Stimulated activated naive CD4-positive, alpha-beta T cell (primary cell): Measurements from ENCODE around the gene BLOC1S5.
"Not testable (repeated sequence)": the region's sequence is repeated elsewhere in the genome, so short reads cannot be mapped to it uniquely, and the experiment has no call there.

Experiments
- DNase-seq, 6 experiments: peaks; one replicate each; lab custom pipeline; 2025; lab: John Stamatoyannopoulos, UW

Gene BLOC1S5

DNA sequence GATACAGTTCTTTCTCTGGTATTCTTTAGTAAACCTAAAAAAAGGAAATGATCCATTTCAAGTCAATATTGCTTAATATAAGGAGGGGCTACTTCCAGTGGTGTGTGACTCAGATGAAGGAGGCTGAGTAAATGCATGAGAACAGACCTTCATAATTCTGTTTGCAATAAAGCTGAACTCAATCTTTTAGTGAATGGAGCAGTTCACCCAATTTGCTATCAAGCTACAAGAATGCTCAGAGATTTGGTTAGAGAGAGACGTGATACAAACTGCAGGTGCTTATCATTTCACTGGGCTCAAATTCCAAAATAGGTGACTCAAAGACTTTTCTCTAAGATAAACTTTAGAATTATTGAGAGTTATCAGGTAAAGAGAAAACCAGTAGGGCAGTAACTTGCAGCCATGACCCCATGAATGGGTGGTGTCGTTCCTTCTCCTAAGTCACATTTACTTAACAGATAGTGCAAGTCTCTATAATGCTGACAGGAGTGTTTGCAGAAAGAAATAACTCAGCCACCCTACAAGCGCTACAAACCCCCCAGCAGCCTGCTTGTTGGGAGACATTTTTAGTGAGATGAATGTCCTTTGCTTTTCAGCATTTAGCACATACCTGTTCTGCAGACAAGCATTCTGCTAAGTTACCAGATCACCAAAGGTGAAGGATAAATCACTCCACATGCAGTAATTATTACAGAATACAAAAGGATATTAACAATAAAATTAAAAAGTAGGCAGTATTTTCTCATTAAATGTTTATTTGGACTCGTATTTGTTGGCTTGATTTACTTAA is 16.4 kb upstream of the BLOC1S5 start:
- no peak for DNase-seq

DNA sequence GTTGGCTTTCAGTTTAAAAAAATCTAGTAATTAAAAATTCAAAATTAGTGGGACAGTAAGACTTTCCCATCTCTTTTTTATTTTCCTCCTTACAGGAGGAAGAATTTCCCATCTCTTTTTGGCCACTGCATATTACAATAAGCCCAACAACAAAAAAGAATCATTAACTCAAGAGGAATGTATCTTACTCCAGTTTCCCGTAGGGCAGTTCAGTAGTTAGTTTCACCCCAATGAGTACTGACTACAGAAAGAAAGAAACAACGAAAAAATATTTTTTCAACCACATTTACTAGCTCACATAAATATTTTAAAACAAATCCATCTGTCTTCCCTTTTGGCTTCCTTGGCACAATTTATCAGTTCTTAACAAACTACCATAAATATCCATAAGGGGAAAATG is 14.9 kb upstream of the BLOC1S5 start:
- DNase-seq, result no peak

DNA sequence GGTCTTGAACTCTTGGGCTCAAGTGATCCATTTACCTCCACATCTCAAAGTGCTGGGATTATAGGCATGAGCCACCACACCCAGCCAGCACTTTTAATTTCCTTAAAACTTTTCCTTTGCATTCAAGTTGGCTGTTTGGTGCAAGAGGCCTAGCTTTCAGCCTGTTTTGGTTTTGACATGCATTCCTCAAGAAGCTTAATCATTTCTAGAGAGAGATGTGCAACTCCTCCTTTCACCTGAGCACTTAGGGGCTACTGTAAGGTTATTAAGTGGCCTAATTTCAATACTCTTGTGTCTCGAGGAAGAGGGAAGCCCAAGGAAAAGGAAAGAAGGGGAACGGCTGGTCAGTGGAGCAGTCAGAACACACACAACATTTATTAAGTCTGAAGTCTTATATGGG is 13.8 kb upstream of the BLOC1S5 start:
- no peak for DNase-seq

DNA sequence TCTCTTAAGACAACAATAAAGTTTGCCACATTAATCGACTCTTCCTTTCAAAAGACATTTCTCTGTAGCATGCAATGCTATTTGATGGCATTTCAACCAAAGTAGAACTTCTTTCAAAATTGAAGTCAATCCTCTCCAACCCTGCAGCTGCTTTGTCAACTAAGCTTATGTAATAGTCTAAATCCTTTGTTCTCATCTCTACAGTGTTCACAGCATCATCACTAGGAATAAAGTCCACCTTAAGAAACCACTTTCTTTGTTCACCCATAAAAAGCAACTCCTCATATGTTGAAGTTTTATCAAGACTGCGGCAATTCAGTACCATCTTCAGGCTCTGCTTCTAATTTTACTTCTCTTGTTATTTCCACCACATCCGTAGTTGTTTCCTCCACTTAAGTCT is 11.5 kb upstream of the BLOC1S5 start:
- DNase-seq, result peak in 3 of 6 experiments; percentile 26 to 51 (median 42)

DNA sequence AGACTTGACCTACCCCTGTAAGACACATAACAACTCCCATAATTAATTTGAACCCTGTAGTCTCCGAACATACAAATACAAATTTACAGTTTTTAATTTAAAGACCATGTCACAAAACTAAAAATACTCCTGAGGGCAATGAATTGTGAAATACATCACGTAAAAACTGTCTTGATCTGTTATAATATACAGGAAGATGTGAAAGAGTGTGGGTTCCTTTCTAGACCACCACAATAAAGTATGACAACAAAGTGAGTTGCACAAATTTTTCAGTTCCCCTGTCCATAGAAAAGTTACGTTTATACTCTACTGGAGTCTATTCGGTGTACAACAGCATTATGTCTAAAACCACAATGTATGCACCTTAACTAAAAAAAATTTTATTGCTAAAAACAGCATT is 11.0 kb upstream of the BLOC1S5 start:
- DNase-seq, result no peak

DNA sequence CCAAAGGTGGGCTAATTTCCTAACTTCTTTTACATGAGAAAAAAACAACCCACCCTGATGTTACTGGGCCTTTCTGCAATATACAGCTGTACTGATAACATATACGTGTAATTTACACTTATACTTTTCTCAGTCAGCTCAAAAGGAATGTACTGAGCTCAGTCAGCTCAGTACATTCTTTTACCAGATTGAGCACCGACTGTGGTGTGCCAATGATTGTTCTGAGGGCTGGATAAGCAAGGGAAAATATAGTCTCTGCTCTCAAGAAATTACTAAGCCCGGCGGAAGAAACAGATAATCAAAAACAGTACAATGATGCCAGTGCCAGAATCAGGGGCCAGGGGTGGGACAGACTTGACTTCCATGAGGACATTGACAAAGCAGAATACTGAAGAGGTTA is 10.0 kb upstream of the BLOC1S5 start:
- no peak for DNase-seq

DNA sequence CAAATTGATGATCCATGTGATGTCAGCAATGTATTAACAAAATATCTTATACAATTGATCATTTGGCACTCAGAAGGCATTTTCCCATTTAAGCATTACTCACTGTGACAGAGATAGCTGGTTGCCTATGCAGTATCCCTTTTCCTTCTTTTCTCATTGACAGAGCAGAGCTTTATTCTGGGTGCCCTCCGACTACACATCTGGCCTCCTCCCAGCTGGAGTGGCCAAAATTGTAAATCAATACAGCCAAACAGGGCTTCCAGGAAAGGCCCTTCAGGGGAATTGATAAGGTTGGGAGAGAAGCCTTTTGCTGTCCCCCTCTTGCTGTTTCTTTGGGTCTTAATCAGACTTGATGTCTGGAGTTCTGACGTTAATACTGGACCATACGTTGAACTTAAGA is 9.6 kb upstream of the BLOC1S5 start:
- no peak for DNase-seq

DNA sequence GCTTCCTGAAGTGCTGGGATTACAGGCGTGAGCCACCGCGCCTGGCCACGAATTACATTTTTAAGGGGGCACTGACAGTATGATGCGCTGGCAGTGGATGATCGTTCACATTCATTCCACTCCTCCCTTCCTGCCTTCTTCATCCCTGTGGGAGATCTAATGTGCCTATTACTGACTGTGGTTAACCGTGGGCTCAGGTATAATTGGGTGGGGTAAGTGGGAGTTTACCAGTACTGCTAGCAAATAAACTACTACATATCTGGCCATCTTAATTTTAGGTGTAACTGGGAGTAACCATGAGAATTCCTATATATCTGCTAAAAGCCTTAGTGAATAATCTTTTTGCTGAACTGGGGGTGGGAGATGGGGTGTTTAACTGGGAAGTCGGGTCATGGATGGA is 6.5 kb upstream of the BLOC1S5 start:
- no peak for DNase-seq

DNA sequence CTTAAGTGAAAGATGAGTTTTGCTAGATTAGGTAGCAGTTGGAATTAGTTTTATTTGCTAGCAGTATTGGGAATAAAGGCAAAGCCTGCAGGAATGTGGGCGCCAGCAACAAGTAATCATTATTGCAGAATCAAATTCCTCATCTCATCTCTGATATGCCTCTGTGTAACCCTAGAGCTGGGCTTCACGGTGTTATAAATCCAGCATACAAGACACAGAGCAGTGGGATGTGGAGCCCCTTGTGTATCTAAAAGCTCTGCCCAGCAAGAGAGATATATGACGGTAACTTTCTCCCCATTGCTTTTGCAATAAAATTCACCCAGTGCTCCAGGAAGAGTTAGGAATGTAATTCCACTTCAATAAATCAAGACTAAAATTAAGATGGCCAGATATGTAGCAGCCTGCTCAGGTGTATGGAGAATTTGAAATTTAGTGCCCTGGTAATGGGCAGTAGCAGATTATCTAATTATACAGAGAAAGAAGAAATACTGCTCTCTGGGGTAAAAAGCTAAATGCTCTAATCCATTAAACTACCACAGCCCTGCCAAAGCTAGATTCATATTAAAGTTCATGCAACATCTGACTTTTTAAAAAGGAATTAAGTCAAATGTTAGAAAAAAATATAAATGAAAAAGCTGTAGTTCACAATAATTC is 5.6 kb upstream of the BLOC1S5 start:
- DNase-seq, result no peak

DNA sequence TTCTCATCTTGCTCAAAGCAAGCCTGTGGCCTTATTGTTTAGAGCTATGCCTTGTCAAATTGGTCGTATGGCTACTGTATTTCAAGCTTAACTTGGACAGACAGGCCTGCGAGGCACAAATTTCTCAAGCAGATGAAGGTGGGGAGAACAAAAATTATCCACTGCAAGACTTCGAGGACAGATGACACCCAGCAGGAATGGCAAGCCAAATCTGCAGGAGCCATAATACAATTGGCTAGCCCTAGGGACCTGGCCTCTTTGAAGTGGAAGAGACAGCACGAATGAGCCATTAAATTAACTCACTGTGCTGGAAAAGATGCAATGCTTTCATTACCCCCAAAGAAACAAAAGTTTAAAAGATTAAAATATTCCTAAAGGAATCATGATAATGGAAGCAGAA is 5.0 kb upstream of the BLOC1S5 start:
- DNase-seq, result no peak

DNA sequence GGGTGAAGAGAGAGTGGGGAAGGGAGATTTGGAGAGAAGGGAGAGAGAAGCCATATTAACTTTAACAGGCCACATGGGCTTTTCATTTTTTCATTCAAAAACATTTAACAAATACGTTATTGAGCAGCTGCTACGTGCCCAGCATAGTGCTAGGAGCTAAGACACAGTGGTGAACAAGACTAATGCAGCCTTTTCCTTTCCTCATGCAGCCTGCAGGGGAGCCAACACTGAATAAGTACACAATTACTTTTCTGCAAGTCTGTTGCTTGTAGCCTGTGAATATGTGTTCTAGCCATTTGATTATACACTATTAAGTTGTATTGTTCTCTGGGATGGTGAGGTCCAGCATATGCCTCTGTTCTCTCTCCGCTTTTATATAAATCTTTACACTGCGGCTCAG is 1.9 kb upstream of the BLOC1S5 start:
- no peak for DNase-seq

DNA sequence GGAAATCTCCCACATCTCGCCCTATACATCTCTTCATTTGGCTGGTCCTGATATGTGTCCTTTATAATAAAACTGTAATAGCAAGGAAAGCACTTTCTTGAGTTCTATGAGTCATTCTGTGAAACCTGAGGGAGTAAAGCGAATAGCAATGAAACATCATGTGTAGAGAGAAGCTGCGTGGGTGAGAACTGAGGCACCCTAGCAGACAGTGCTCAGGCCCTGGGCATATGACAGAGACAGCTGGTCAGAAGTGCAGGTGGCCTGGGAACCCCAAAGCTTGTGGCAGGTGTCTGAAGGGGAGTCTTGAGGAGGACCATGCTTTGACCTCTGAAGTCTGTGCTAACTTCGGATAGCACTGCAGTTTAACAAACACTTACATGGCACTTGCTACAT is 1.3 kb upstream of the BLOC1S5 start:
- no peak for DNase-seq

DNA sequence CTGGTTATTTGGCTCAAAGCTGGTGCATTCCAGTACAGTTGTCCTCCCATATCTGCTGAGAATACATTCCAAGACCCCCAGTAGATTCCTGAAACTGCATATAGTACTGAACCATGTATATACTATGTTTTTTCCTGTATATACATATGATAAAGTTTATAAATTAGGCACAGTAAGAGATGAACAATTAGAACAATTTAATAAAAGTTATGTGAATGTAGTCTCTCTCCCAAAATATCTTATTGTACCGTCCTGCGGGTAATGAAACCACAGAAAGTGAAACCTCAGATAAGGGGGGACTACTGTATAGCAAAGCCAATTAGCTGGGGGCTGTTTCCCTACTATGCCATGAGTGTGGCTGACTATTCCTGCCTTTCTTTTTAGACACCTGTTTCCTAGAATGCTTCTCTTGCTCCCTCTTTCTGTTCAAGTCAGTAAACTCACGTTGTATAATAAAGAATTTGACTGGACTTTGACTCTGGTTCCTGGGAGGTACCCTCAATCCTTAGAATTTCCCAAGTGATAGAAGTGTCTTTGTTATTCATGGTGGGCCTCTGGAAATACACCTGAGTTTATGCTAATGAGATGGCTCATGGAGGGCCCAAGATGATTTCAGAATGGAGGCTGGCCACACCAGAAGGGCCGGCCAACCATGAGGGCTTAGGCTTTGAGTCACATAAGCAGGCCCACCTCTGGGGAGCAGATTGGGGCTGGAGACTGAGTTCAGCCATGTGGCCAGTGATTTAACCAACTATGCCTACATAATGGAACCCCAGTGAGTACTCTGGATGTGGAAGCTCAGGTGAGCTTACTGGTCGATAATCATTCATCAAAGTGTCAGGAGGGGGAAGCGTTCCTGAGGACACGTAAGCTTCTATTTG is 689 bp upstream of the BLOC1S5 start:
- DNase-seq, result no peak

DNA sequence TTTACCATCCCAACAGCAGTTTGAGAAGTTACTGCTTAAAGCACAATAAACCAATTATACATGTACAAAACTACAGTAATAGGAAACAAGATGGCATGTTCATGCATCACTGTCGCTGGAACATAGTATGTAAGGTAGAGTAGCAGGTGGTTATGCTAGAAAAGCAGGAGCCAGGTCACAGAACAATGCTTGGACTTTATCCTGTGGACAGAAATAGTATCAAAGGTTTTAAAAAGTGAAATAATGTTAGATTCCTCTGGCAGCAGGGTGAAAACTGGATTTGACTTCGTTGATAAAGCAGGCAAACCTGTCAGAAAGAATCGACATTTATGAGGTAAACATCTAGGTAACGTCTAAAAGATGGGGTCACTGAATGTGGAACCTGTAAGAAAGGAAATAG is 2.5 kb downstream of the BLOC1S5 start:
- no peak for DNase-seq

DNA sequence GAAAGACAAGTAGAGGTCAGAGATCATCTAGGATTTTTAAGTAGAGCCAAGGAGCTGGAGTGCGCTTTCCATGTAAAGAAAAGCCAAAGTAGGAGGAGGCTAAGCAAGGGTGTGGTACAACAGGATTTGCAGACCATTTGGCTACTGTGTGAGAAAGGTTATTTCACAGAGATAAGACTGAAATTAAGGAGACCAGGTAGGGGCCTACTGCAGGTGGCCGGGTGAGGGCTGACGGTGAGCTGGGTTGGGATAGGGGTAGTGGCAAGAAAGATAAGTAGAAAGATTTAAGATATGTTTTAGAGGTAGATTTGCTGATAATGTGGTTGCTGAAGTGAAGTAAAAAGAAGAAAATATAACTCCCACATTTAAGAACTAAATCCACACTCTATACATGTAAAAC is 3.8 kb downstream of the BLOC1S5 start:
- no peak for DNase-seq

DNA sequence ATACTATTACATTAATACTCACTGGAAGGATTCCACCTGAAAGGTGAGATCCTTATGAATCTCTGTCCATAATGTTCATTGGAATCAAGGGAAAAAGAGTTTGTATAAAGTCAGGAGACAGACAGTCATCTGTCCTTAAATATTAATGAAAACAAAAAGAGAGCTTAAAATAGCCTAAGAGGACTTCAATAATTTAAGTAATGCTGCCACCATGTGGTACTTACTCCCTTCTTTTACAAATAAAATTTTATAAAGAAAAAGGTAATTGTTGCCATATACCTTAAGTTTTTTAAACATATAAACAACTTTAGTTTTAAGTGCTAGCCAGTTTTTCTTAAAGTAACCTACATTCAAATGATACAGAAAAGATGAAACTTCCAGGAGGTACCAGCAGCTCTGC is 5.1 kb downstream of the BLOC1S5 start:
- DNase-seq, result no peak

DNA sequence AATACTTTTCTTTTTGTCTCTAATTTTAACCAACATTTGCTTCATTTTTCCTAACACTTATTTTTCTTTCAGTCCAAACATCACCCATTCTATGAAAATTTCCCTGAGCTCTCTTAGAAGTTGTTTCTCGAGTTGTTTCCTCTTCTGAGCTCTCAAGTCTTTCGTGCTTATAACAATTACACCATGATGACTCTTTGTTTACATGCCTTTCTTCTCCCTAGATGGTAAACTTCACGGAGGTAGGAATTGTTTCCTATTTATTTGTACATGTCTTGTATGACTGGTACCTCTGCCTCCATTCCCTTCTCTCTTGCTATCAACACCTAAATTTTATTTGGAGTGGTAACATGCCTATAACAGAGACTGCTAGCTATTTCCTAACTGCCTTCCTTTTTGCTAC is 6.4 kb downstream of the BLOC1S5 start:
- no peak for DNase-seq

DNA sequence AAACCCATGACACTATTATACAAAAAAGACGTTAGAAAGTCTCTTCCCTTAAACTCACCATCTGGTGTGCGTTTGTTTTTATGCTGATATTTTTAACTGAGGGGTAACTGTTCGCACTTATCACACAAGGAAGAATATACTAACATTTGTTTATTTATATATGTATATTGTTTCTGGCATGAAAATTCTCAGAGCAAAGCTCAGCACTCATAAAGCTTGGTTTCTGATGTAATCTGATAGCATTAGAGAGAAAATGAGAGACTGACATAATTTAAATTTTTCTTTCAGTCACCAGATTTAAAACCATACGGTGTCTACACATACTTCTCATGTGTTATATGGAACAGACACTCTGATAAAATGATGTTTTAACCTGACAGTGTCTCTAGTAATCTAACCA is 6.9 kb downstream of the BLOC1S5 start:
- DNase-seq, result no peak

DNA sequence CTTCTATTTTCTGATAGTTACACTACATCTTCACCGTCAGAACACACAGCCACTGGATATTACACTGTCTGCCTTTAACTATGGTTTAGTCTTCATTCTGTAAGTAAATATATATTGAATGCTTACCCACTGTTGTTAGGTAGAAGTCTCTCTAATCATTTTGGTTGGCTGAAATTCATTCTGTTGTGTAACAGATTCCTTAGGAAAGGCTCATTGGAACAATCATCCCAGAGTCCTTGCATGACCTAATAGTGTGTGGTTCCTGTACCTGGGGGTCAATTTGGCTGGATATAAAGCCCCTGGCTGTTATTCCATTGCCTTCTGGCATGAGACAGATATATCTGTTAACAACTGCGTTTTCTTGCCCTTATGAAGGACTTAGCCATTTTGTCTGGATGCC is 9.9 kb downstream of the BLOC1S5 start:
- DNase-seq, result no peak

DNA sequence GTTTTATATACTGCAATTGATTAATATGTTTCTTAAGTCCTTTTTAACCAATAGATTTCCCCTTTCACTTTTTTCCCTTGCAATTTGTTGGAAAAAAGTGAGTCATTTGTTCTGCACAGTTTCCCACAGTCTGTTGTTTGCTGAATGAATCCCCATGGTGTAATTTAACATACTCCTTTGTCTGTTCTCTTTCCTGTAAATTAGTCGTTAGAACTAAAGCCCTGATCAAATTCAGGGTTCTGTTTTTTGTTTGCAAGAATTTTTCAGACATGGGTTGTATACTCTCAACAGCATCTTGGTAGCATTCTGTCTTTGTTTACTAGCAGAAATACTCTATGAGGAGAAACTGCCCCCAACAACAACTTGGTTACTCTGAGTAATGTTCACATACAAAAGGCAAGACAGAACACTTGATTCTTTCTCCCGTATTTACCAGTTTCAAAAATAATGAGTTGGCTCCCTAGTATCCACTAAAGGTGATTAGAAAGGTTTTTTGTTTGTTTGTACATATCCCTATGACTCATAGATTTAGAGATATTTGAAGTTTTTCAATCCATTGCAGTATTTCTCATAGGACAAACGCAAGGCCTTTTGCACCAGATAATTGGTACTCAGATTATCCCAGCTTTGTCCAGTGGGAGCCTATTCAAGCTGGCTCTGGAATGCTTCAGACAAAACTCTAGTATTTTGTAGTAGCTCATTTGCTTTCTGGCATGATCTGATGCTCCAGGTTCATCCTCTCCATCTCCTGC is 16.5 kb downstream of the BLOC1S5 start:
- no peak for DNase-seq

DNA sequence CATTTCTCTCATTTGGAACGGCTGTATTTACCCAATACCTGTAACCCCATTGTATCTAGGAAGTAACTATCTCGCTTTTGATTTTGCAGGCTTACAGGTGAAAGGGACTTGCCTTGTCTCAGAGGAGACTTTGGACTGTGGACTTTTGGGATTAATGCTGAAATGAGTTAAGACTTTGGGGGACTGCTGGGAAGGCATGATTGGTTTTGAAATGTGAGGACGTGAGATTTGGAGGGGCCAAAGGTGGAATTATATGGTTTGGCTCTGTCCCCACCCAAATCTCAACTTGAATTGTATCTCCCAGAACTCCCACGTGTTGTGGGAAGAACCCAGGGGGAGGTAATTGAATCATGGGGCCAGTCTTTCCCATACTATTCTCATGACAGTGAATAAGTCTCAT is 18.4 kb downstream of the BLOC1S5 start:
- DNase-seq, result not testable (repeated sequence)

DNA sequence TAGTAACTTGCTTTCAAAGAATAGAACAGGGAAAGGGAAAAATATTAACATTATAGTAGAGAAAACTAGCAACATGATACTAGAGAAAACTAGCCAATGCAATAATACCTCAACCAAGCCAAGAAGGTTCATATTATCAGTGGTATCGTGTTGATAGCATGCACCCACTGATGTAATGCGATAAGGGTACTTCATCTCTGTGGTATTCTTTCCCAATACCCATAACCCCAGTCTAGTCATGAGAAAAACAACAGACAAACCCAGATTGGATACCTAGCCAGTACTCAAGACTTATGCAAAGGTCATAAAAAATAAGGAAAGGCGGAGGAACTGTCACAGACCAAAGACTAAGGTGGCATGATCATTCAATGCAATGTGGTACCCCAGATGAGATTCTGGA is 21.0 kb downstream of the BLOC1S5 start:
- DNase-seq, result no peak
